Measurements from ENCODE around the gene KLHL42. TPM values are rescaled to one million over a fixed set of nuclear protein-coding genes. Genes with fewer than 3 reads are reported as not detected.

Gene KLHL42
- total RNA-seq, 1 experiment from 2014 or later = 20.7 TPM

Other genes with a start within 250 kb of the KLHL42 start
- gene REP15, start 83.8 kb upstream of the KLHL42 start, total RNA-seq (2021) = 0.26 TPM in 1 of 3 replicates, not detected in the others
- gene MRPS35, start 69.4 kb upstream of the KLHL42 start, total RNA-seq (2021) = 42.7 to 43.5 TPM (median 43.0 TPM) in 3 replicates
- not detected in 3 replicates for gene MANSC4, start within 50 bp of the KLHL42 start, total RNA-seq (2021)
- not detected in 3 replicates for gene PTHLH, start 192.5 kb downstream of the KLHL42 start, total RNA-seq (2021)